ENCODE measurements around the gene C14orf180.

DNA sequence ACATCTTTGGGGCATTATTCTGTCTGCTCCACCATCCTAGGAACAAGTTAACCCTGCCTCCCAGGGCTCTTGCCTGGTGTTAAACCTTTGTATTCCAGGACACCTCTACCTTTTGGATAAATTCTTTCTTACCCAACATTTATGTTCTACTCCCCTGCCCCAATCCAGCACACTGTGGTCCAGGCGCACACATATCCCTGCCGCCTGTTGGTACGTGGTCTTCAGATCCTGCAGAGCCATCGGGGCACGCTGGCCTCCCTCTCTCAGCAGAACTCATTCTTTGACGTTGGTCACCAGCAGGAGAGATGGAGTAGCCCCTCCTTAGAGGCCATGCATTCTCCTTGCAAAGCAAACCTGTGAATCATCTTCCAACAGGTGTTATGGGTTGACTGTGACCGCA is 30.1 kb downstream of the C14orf180 start:
- TF ChIP-seq, protein P1, sequence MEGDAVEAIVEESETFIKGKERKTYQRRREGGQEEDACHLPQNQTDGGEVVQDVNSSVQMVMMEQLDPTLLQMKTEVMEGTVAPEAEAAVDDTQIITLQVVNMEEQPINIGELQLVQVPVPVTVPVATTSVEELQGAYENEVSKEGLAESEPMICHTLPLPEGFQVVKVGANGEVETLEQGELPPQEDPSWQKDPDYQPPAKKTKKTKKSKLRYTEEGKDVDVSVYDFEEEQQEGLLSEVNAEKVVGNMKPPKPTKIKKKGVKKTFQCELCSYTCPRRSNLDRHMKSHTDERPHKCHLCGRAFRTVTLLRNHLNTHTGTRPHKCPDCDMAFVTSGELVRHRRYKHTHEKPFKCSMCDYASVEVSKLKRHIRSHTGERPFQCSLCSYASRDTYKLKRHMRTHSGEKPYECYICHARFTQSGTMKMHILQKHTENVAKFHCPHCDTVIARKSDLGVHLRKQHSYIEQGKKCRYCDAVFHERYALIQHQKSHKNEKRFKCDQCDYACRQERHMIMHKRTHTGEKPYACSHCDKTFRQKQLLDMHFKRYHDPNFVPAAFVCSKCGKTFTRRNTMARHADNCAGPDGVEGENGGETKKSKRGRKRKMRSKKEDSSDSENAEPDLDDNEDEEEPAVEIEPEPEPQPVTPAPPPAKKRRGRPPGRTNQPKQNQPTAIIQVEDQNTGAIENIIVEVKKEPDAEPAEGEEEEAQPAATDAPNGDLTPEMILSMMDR (IDR thresholded peaks at IDR 0.05) = no peak
- no peak for TF ChIP-seq POLR2A (IDR thresholded peaks at IDR 0.05)

Measured in right lobe of liver (tissue), 4 donors.